Naive thymus-derived CD4-positive, alpha-beta T cell (primary cell): ENCODE measurements around the gene GLRA1. TPM values are rescaled to one million over a fixed set of nuclear protein-coding genes. Genes with fewer than 3 reads are reported as not detected.
"Not testable (repeated sequence)": the region's sequence is repeated elsewhere in the genome, so short reads cannot be mapped to it uniquely, and the experiment has no call there.

ENCODE experiments used
- ATAC-seq: fragments of 150-1000 bp; cut with Tn5 transposase; 2 replicates; pipeline ENCODE4 v1.10.0; 2021; ENCODE audit warnings: mild to moderate bottlenecking, moderate library complexity
- CTCF ChIA-PET: fragments of 350-600 bp; sonication (Branson Sonifier 250); formaldehyde crosslinking; loops from one replicate; lab custom pipeline; 2021; ENCODE audit warnings: antibody characterized with exemption; lab: Charles Lee
- POLR2A ChIA-PET: fragments of 350-600 bp; sonication (Branson Sonifier 250); formaldehyde crosslinking; loops from one replicate; lab custom pipeline; 2021; ENCODE audit warnings: antibody characterized with exemption, inconsistent platforms; lab: Charles Lee
- DNase-seq, 9 donors: peaks; one replicate each; pipeline versions ENCODE4 v3.0.0 to v3.0.0-alpha.2; 2020 to 2022; ENCODE audit warnings: mixed read lengths in 1 of 9
- H3K27ac ChIP-seq: one replicate; pipeline ENCODE4 v1.7.0; 2013; ENCODE audit warnings: mild to moderate bottlenecking, low read depth, low read length, moderate library complexity
- H3K27me3 ChIP-seq, 2 donors: one replicate each; pipeline ENCODE4 v1.7.0; 2013; ENCODE audit warnings: low read length in 2 of 2, mild to moderate bottlenecking in 2 of 2, moderate library complexity in 2 of 2; ENCODE audit not compliant: control insufficient read depth in 2 of 2, insufficient read depth in 2 of 2
- H3K36me3 ChIP-seq, 3 experiments: 1 replicate in 2 of 3; 2 replicates in 1 of 3; pipeline ENCODE4 v1.7.0; 2013; ENCODE audit warnings: low read length in 3 of 3, mild to moderate bottlenecking in 3 of 3, moderate library complexity in 1 of 3; ENCODE audit not compliant: insufficient read depth in 3 of 3, control insufficient read depth in 2 of 3
- H3K4me1 ChIP-seq, 2 donors: one replicate each; pipeline ENCODE4 v1.7.0; 2013; ENCODE audit warnings: low read length in 2 of 2, mild to moderate bottlenecking in 2 of 2, moderate library complexity in 1 of 2; ENCODE audit not compliant: control insufficient read depth in 2 of 2, insufficient read depth in 2 of 2
- H3K4me3 ChIP-seq: 2 replicates; pipeline ENCODE4 v1.7.0; 2013; ENCODE audit warnings: mild to moderate bottlenecking, low read length
- H3K9me3 ChIP-seq, 3 experiments: 1 replicate in 2 of 3; 2 replicates in 1 of 3; pipeline ENCODE4 v1.7.0; 2013; ENCODE audit warnings: low read length in 3 of 3; ENCODE audit not compliant: control insufficient read depth in 2 of 3
- H3K27ac Mint-ChIP-seq, 9 donors: one replicate each; pipeline ENCODE4 v1.8.0; 2020 to 2022; ENCODE audit warnings: mixed read lengths in 9 of 9, mild to moderate bottlenecking in 8 of 9, moderate library complexity in 5 of 9, inconsistent platforms in 2 of 9
- H3K27me3 Mint-ChIP-seq, 5 donors: one replicate each; pipeline ENCODE4 v1.8.0; 2021 to 2022; ENCODE audit warnings: mixed read lengths in 5 of 5, mild to moderate bottlenecking in 1 of 5
- H3K36me3 Mint-ChIP-seq, 5 donors: one replicate each; pipeline ENCODE4 v1.8.0; 2020 to 2022; ENCODE audit warnings: mixed read lengths in 5 of 5, mild to moderate bottlenecking in 3 of 5, inconsistent platforms in 1 of 5
- H3K4me1 Mint-ChIP-seq, 7 donors: one replicate each; pipeline ENCODE4 v1.8.0; 2020 to 2022; ENCODE audit warnings: mixed read lengths in 7 of 7, mild to moderate bottlenecking in 3 of 7, inconsistent platforms in 1 of 7
- H3K4me3 Mint-ChIP-seq, 10 donors: one replicate each; pipeline ENCODE4 v1.8.0; 2020 to 2022; ENCODE audit warnings: mild to moderate bottlenecking in 10 of 10, mixed read lengths in 10 of 10, moderate library complexity in 6 of 10, inconsistent platforms in 2 of 10
- H3K9me3 Mint-ChIP-seq, 11 donors: one replicate each; pipeline ENCODE4 v1.8.0; 2020 to 2022; ENCODE audit warnings: mixed read lengths in 11 of 11, mild to moderate bottlenecking in 4 of 11, inconsistent platforms in 1 of 11, moderate library complexity in 1 of 11
- intact Hi-C, 2 donors: fragments of 100-400 bp; cut with micrococcal nuclease; formaldehyde crosslinking; loops; one replicate each; pipeline ENCODE4 v1.15.1; 2023
- polyA plus RNA-seq, 2 donors: library from polyadenylated mRNA; unstranded; fragments of 300-500 nt; fragmentation: Illumina TruSeq; gene quantifications; one replicate each; pipeline ENCODE4 v1.2.3, GENCODE V29; 2021
- total RNA-seq, 6 experiments: library from RNA in 5 of 6; stranded (reverse) in 5 of 6; gene quantifications; 1 replicate in 5 of 6; 2 replicates in 1 of 6; pipeline ENCODE4 v1.2.3 and lab custom pipeline; 2021 to 2026

Gene GLRA1
- total and polyA plus RNA-seq, 7 experiments from 2014 or later, result not detected

- no peak overlapping the region for H3K27ac ChIP-seq
- Mint-ChIP-seq H3K4me3 (no peak overlapping the region), H3K36me3 (no peaks in the 10 kb centered on the region), H3K4me1 (no peaks in the 10 kb centered on the region), H3K27me3 (peaks cover 0 to 11% (median 0%) of the 10 kb centered on the region in 5 donors), H3K27ac (no peak overlapping the region), H3K9me3 (peaks cover 0 to 2% (median 0%) of the 10 kb centered on the region in 11 donors)
- no peaks in the 10 kb centered on the region for H3K36me3 ChIP-seq
- ChIA-PET POLR2A (no interaction called here), CTCF (no interaction called here)
- no peaks in the 10 kb centered on the region for H3K27me3 ChIP-seq
- no peaks in the 10 kb centered on the region for H3K9me3 ChIP-seq
- no peaks in the 10 kb centered on the region for H3K4me1 ChIP-seq
- no peak for ATAC-seq
- no peak for DNase-seq
- no peak overlapping the region for H3K4me3 ChIP-seq
- intact Hi-C loops, result no loop called here
Observed at GRCh38 chr5:151895660-151896030, 29.0 kb downstream of the GLRA1 start.

- H3K4me1 Mint-ChIP-seq, H3K9me3 Mint-ChIP-seq, H3K36me3 ChIP-seq, CTCF ChIA-PET, DNase-seq, H3K27me3 Mint-ChIP-seq, ATAC-seq, H3K27me3 ChIP-seq, H3K4me3 ChIP-seq, intact Hi-C loops, H3K4me1 ChIP-seq, H3K9me3 ChIP-seq, POLR2A ChIA-PET, H3K27ac ChIP-seq, H3K36me3 Mint-ChIP-seq, H3K27ac Mint-ChIP-seq, H3K4me3 Mint-ChIP-seq: not testable (repeated sequence)
Observed at GRCh38 chr5:151893485-151893884, 31.2 kb downstream of the GLRA1 start.

- H3K27me3 Mint-ChIP-seq, result no peaks in the 10 kb centered on the region
- no peaks in the 10 kb centered on the region for H3K4me1 Mint-ChIP-seq
- H3K27ac ChIP-seq, result no peak overlapping the region
- no peaks in the 10 kb centered on the region for H3K9me3 Mint-ChIP-seq
- H3K4me3 Mint-ChIP-seq, result no peak overlapping the region
- no peaks in the 10 kb centered on the region for H3K36me3 Mint-ChIP-seq
- H3K9me3 ChIP-seq, result no peaks in the 10 kb centered on the region
- ChIA-PET CTCF (no interaction called here), POLR2A (no interaction called here)
- no peak for ATAC-seq
- no peak overlapping the region for H3K27ac Mint-ChIP-seq
- no peaks in the 10 kb centered on the region for H3K27me3 ChIP-seq
- no peaks in the 10 kb centered on the region for H3K36me3 ChIP-seq
- H3K4me1 ChIP-seq, result no peaks in the 10 kb centered on the region
- intact Hi-C loops, result no loop called here
- H3K4me3 ChIP-seq, result no peak overlapping the region
- no peak for DNase-seq
Observed at GRCh38 chr5:151892393-151892792, 32.3 kb downstream of the GLRA1 start.

GRCh38 chr5:151890299-151890698, 34.4 kb downstream of the GLRA1 start:
- ATAC-seq (no peak), DNase-seq (no peak)
- no peaks in the 10 kb centered on the region for H3K4me1 Mint-ChIP-seq
- H3K4me3 Mint-ChIP-seq, result no peak overlapping the region
- Histone ChIP-seq H3K9me3 (no peaks in the 10 kb centered on the region), H3K4me3 (no peak overlapping the region), H3K4me1 (no peaks in the 10 kb centered on the region), H3K27me3 (no peaks in the 10 kb centered on the region), H3K27ac (no peak overlapping the region), H3K36me3 (no peaks in the 10 kb centered on the region)
- no peaks in the 10 kb centered on the region for H3K36me3 Mint-ChIP-seq
- no peaks in the 10 kb centered on the region for H3K9me3 Mint-ChIP-seq
- no peak overlapping the region for H3K27ac Mint-ChIP-seq
- ChIA-PET POLR2A (no interaction called here), CTCF (no interaction called here)
- intact Hi-C loops, result loop anchor here in 1 of 2 donors (1.0 kb wide), 1 partner anchor 253 kb away; no protein-coding TSS in a partner anchor
- H3K27me3 Mint-ChIP-seq, result no peaks in the 10 kb centered on the region

GRCh38 chr5:151889614-151890013, 35.0 kb downstream of the GLRA1 start:
- no peak for DNase-seq
- ATAC-seq, result no peak
- Mint-ChIP-seq H3K4me1 (no peaks in the 10 kb centered on the region), H3K4me3 (no peak overlapping the region), H3K36me3 (no peaks in the 10 kb centered on the region), H3K27ac (no peak overlapping the region), H3K9me3 (no peaks in the 10 kb centered on the region), H3K27me3 (no peaks in the 10 kb centered on the region)
- Histone ChIP-seq H3K4me1 (no peaks in the 10 kb centered on the region), H3K36me3 (no peaks in the 10 kb centered on the region), H3K9me3 (no peaks in the 10 kb centered on the region), H3K27me3 (no peaks in the 10 kb centered on the region), H3K27ac (no peak overlapping the region), H3K4me3 (no peak overlapping the region)
- intact Hi-C loops, result loop anchor here in 1 of 2 donors (1.0 kb wide), 1 partner anchor 254 kb away; no protein-coding TSS in a partner anchor
- ChIA-PET POLR2A (no interaction called here), CTCF (no interaction called here)

GRCh38 chr5:151886546-151887275, 37.9 kb downstream of the GLRA1 start:
- no peaks in the 10 kb centered on the region for H3K9me3 ChIP-seq
- H3K36me3 Mint-ChIP-seq, result no peaks in the 10 kb centered on the region
- H3K4me1 ChIP-seq, result no peaks in the 10 kb centered on the region
- H3K4me1 Mint-ChIP-seq, result peaks cover 0 to 2% (median 0%) of the 10 kb centered on the region in 7 donors
- intact Hi-C loops, result no loop called here
- H3K27ac Mint-ChIP-seq, result no peak overlapping the region
- peaks cover 0 to 2% (median 0%) of the 10 kb centered on the region in 5 donors for H3K27me3 Mint-ChIP-seq
- no peaks in the 10 kb centered on the region for H3K36me3 ChIP-seq
- H3K27ac ChIP-seq, result no peak overlapping the region
- no peak for ATAC-seq
- ChIA-PET CTCF (no interaction called here), POLR2A (interaction anchor here (0.8 kb wide), 1 partner anchor 92 kb away, joined by 3 read pairs; no protein-coding TSS in a partner anchor)
- H3K4me3 Mint-ChIP-seq, result no peak overlapping the region
- H3K9me3 Mint-ChIP-seq, result peaks cover 0 to 2% (median 0%) of the 10 kb centered on the region in 11 donors
- no peaks in the 10 kb centered on the region for H3K27me3 ChIP-seq
- DNase-seq, result no peak
- H3K4me3 ChIP-seq, result no peak overlapping the region
